ENCODE measurements around the gene TBPL1. TPM values are rescaled to one million over a fixed set of nuclear protein-coding genes. Genes with fewer than 3 reads are reported as not detected.

TBPL1 gene
- total RNA-seq, 1 donor from 2014 or later, result 27.7 TPM

DNA sequence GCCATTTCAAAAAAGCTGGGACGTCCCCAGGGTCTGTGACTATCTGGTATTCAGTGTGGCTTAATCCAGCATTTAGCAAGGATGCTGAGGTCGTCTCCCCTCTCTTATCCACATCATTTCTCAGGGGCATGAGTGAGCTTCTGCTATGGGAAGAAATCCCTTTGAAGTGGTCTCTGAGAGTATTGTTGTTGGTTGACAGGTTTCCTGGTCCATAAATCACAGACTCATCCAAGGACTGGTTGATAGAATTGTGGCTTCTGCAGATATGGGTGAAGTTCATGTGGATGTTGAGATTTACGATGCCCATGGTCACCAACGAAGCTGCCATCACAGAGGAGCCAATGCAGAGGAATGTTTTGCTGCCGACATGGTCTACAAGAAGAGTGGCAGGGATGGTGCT lies 75.4 kb downstream of the TBPL1 start:
- no peaks in the 10 kb centered on the region for H3K36me3 ChIP-seq (ENCODE audit: control insufficient read depth, insufficient read depth, low read length)
- H3K27me3 ChIP-seq (ENCODE audit: control insufficient read depth, insufficient read depth, low read length), result no peaks in the 10 kb centered on the region
- TF ChIP-seq, protein P1, sequence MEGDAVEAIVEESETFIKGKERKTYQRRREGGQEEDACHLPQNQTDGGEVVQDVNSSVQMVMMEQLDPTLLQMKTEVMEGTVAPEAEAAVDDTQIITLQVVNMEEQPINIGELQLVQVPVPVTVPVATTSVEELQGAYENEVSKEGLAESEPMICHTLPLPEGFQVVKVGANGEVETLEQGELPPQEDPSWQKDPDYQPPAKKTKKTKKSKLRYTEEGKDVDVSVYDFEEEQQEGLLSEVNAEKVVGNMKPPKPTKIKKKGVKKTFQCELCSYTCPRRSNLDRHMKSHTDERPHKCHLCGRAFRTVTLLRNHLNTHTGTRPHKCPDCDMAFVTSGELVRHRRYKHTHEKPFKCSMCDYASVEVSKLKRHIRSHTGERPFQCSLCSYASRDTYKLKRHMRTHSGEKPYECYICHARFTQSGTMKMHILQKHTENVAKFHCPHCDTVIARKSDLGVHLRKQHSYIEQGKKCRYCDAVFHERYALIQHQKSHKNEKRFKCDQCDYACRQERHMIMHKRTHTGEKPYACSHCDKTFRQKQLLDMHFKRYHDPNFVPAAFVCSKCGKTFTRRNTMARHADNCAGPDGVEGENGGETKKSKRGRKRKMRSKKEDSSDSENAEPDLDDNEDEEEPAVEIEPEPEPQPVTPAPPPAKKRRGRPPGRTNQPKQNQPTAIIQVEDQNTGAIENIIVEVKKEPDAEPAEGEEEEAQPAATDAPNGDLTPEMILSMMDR (IDR thresholded peaks at IDR 0.05; ENCODE audit: insufficient read depth, low read length, poor library complexity, severe bottlenecking), result no peak
- DNase-seq (ENCODE audit: low read depth), result no peak
- H3K4me3 ChIP-seq (ENCODE audit: low read depth, low read length), result no peak overlapping the region

DNA sequence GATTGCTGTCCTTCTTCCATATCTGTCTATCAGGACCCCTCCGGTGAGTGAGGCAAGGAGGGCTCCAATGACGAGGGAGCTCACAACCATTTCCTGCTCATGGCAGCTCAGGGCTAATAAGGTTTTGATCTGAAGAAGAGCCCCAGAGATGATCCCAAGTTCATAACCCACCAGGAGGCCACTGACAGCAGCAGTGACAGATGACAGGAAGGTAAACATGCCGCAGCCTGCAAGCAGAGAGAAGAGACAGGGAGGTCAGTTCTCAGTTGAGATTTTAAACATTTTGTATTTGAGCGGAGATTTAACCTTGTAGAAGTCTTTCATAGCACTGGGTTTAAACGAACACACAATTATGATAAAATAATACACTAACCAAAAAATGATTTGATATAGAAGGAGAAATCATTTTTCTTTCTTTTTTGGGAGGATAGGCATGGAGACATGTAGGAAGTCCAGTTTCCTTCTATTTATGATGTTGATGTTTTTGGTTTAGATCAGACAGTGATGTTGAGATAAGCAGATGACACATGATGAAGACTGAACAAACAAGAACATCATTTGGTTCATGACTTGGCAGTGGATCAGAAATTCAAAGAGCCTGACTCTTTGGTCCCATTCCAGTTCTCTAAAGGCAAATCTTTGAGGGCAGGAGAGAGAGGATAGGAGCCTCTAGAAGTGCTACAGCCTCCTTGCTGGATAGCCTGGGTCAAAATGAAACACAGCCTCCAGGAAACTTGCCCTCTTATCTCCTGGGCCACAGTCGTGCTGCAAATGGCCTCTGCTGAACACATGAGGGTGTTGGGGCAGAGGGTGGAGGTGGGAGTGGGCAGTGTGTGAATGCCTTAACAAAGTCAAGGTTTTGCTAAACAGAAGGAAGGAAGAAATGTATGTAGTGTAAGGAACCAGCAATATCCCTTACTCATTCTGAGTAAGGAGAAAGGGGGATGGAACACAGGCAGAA lies 76.8 kb downstream of the TBPL1 start:
- no peak for DNase-seq (ENCODE audit: low read depth)
- Histone ChIP-seq H3K36me3 (ENCODE audit: control insufficient read depth, insufficient read depth, low read length) (no peaks in the 10 kb centered on the region), H3K27me3 (ENCODE audit: control insufficient read depth, insufficient read depth, low read length) (no peaks in the 10 kb centered on the region), H3K4me3 (ENCODE audit: low read depth, low read length) (no peak overlapping the region)
- TF ChIP-seq, protein P1 (IDR thresholded peaks at IDR 0.05; ENCODE audit: insufficient read depth, low read length, poor library complexity, severe bottlenecking), result no peak

DNA sequence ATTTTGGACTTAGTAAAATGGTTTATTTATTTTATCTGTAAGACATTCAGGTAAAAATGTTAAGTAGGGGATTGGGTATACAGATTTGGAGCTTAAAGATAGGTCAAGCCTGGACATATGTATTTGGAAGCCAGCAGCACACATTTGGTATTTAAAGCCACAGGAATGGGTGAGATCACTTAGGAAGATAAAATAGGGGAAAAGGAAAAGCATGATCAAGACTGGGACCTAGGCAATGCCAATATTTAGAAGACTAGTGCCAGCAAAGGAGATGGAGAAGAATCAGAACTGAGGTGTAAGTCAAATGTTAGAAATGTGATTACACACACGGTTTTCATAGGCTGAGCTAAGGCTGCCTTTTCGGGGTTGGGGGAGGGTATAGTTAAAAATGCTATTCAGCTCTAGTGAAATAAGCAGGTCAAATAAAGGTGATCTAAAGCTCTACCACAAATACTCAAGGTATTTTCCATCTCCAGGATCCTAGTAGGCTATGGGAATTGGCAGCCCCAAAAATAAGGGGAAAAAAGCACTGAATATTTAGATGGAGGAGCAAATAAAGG lies 78.8 kb downstream of the TBPL1 start:
- H3K4me3 ChIP-seq (ENCODE audit: low read depth, low read length), result no peak overlapping the region
- TF ChIP-seq, protein P1 (IDR thresholded peaks at IDR 0.05; ENCODE audit: insufficient read depth, low read length, poor library complexity, severe bottlenecking), result no peak
- DNase-seq (ENCODE audit: low read depth), result no peak
- no peaks in the 10 kb centered on the region for H3K36me3 ChIP-seq (ENCODE audit: control insufficient read depth, insufficient read depth, low read length)
- H3K27me3 ChIP-seq (ENCODE audit: control insufficient read depth, insufficient read depth, low read length), result no peaks in the 10 kb centered on the region

DNA sequence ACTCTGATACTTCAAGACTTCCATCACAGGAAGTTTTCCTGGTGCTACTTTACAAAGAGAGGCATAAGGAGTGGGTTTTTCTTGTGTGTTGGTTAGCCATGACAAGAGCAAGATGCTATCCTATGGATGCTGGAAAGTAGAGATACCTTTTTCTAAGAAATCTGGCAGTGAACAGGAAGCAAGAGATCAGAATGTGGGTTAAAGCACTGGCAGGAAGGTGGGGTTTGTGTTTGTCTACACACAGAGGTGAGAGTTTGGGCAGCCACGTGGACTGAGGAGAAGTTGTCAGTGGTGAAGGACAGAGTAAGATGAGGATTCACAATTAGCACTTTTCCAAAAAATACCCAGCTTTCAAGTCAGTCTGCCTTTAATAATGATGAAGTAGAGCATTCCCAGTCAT lies 81.5 kb downstream of the TBPL1 start:
- no peak for DNase-seq (ENCODE audit: low read depth)
- H3K4me3 ChIP-seq (ENCODE audit: low read depth, low read length), result no peak overlapping the region
- TF ChIP-seq, protein P1 (IDR thresholded peaks at IDR 0.05; ENCODE audit: insufficient read depth, low read length, poor library complexity, severe bottlenecking), result no peak
- no peaks in the 10 kb centered on the region for H3K36me3 ChIP-seq (ENCODE audit: control insufficient read depth, insufficient read depth, low read length)
- H3K27me3 ChIP-seq (ENCODE audit: control insufficient read depth, insufficient read depth, low read length), result no peaks in the 10 kb centered on the region

DNA sequence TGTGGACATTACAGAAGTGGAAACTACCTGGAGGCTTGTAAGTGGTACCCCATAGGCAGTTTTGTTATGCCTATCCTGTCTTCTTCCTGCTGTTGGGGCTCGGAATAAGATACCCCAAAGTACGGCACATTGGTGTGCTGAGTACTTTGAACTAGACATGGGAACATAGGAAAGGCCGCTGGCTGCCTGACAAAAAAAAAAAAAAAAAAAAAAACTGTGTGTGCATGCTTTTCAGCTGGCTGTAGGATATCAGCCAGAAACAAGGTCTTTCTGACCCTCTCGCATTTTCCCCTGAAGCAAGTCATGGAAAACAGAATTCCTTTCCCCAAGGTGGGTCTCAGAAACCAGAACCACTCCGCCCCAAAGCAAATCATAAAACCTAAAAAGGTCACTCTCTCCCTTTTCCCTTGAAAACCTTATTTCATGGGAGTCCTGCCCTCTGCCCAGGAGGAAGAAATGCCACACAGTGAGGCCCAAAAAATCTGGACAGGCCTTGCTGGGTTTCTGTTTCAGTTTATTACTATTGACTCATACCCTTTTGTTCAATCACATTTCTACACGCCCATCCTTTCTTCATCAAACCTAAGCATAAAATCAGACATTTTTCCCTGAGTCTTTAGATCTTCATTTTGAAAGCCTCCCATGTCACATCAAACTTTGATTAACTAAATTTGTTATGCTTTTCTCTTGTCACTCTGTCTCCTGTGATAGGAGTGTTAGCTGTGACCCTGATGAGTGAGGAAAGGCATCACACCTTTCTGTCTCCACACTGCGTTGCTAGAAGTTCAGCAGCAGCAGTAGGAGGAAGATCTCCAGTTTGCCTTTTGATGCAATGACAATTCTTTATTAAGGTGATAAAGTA lies 82.2 kb downstream of the TBPL1 start:
- TF ChIP-seq, protein P1 (IDR thresholded peaks at IDR 0.05; ENCODE audit: insufficient read depth, low read length, poor library complexity, severe bottlenecking), result no peak
- DNase-seq (ENCODE audit: low read depth), result no peak
- Histone ChIP-seq H3K27me3 (ENCODE audit: control insufficient read depth, insufficient read depth, low read length) (no peaks in the 10 kb centered on the region), H3K4me3 (ENCODE audit: low read depth, low read length) (no peak overlapping the region), H3K36me3 (ENCODE audit: control insufficient read depth, insufficient read depth, low read length) (no peaks in the 10 kb centered on the region)

All from kidney epithelial cell (primary cell).